ENCODE data around the gene SORCS1. TPM values are rescaled to one million over a fixed set of nuclear protein-coding genes. Genes with fewer than 3 reads are reported as not detected.

SORCS1 gene
- total RNA-seq, 1 donor from 2014 or later, result 11.1 TPM

- Mint-ChIP-seq H3K4me1 (peaks cover 21% of the 10 kb centered on the region), H3K36me3 (peaks cover 2% of the 10 kb centered on the region), H3K27me3 (ENCODE audit: insufficient read depth, low read depth) (no peaks in the 10 kb centered on the region), H3K27ac (no peak overlapping the region), H3K9me3 (no peaks in the 10 kb centered on the region), H3K4me3 (no peak overlapping the region)
- Histone ChIP-seq H3K9me3 (ENCODE audit: low read depth) (no peaks in the 10 kb centered on the region), H3K4me1 (peaks cover 10% of the 10 kb centered on the region), H3K79me2 (ENCODE audit: low read depth) (no peaks in the 10 kb centered on the region), H4K20me1 (ENCODE audit: low read depth) (no peaks in the 10 kb centered on the region), H3K27me3 (no peaks in the 10 kb centered on the region), H3K4me2 (no peak overlapping the region), H3K36me3 (no peaks in the 10 kb centered on the region), H3K27ac (peak overlapping the region; percentile 53), H2AFZ (replicated peaks) (no peak overlapping the region), H3K9ac (no peak overlapping the region), H3F3A (ENCODE audit: low read depth) (peaks cover 11% of the 10 kb centered on the region), H3K4me3 (no peak overlapping the region)
- TF ChIP-seq CTCF (IDR thresholded peaks at IDR 0.05) (no peak), EZH2phosphoT487 (IDR thresholded peaks at IDR 0.05) (no peak), EZH2 (IDR thresholded peaks at IDR 0.05) (no peak)
- no peak for DNase-seq (ENCODE audit: low spot score)
These were observed 208.1 kb downstream of the SORCS1 start for GRCh38 chr10:106956216-106956915.

DNA sequence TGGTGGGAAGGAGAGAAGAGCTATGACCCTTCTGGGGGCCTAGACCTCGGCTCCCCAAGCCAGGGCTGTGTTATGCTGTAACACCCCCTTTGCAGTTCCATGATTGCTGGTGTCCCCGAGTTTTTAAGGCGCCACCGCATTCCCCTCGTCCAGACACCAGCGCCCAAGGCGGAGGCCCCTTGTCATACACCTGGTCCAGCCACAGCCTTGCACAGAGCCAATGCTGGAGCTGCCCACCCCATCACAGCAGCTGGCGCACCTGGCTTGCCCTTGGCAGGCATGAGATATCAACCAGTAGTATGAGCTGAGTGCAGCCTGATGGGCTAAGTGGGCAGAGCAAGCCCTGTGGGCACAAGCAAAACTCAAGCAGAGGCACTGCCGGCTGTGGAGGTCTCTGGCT is 209.4 kb downstream of the SORCS1 start:
- Mint-ChIP-seq H3K4me3 (no peak overlapping the region), H3K27me3 (ENCODE audit: insufficient read depth, low read depth) (no peaks in the 10 kb centered on the region), H3K4me1 (peaks cover 21% of the 10 kb centered on the region), H3K27ac (no peak overlapping the region), H3K9me3 (no peaks in the 10 kb centered on the region), H3K36me3 (peaks cover 4% of the 10 kb centered on the region)
- Histone ChIP-seq H3K27me3 (no peaks in the 10 kb centered on the region), H3F3A (ENCODE audit: low read depth) (peaks cover 11% of the 10 kb centered on the region), H3K9ac (no peak overlapping the region), H2AFZ (replicated peaks) (no peak overlapping the region), H3K4me1 (peaks cover 10% of the 10 kb centered on the region), H4K20me1 (ENCODE audit: low read depth) (no peaks in the 10 kb centered on the region), H3K79me2 (ENCODE audit: low read depth) (no peaks in the 10 kb centered on the region), H3K9me3 (ENCODE audit: low read depth) (no peaks in the 10 kb centered on the region), H3K36me3 (no peaks in the 10 kb centered on the region), H3K27ac (no peak overlapping the region), H3K4me3 (no peak overlapping the region), H3K4me2 (no peak overlapping the region)
- no peak for TF ChIP-seq CTCF (IDR thresholded peaks at IDR 0.05)
- TF ChIP-seq EZH2 (IDR thresholded peaks at IDR 0.05), result no peak
- no peak for TF ChIP-seq EZH2phosphoT487 (IDR thresholded peaks at IDR 0.05)
- no peak for DNase-seq (ENCODE audit: low spot score)

- TF ChIP-seq CTCF (IDR thresholded peaks at IDR 0.05) (no peak), EZH2phosphoT487 (IDR thresholded peaks at IDR 0.05) (no peak), EZH2 (IDR thresholded peaks at IDR 0.05) (no peak)
- no peaks in the 10 kb centered on the region for H3K9me3 ChIP-seq (ENCODE audit: low read depth)
- Mint-ChIP-seq H3K9me3 (no peaks in the 10 kb centered on the region), H3K4me3 (no peak overlapping the region), H3K4me1 (peaks cover 4% of the 10 kb centered on the region), H3K27me3 (ENCODE audit: insufficient read depth, low read depth) (no peaks in the 10 kb centered on the region), H3K36me3 (peaks cover 4% of the 10 kb centered on the region), H3K27ac (no peak overlapping the region)
- peaks cover 10% of the 10 kb centered on the region for H3K4me1 ChIP-seq
- no peaks in the 10 kb centered on the region for H4K20me1 ChIP-seq (ENCODE audit: low read depth)
- H3K4me2 ChIP-seq, result no peak overlapping the region
- no peaks in the 10 kb centered on the region for H3K36me3 ChIP-seq
- no peaks in the 10 kb centered on the region for H3K27me3 ChIP-seq
- no peak overlapping the region for H3K27ac ChIP-seq
- H3K9ac ChIP-seq, result no peak overlapping the region
- no peaks in the 10 kb centered on the region for H3K79me2 ChIP-seq (ENCODE audit: low read depth)
- no peak overlapping the region for H2AFZ ChIP-seq (replicated peaks)
- no peak overlapping the region for H3K4me3 ChIP-seq
- H3F3A ChIP-seq (ENCODE audit: low read depth), result peaks cover 11% of the 10 kb centered on the region
- no peak for DNase-seq (ENCODE audit: low spot score)
These were observed 212.5 kb downstream of the SORCS1 start for GRCh38 chr10:106952033-106952432.

Data from neural progenitor cell (in vitro differentiated cells).